ENCODE data around the gene TTC39A.
A peak's percentile ranks its signal among the peaks of the same experiment; 100 is the strongest.
"Not testable (repeated sequence)": the region's sequence is repeated elsewhere in the genome, so short reads cannot be mapped to it uniquely, and the experiment has no call there.

The TTC39A gene

DNA sequence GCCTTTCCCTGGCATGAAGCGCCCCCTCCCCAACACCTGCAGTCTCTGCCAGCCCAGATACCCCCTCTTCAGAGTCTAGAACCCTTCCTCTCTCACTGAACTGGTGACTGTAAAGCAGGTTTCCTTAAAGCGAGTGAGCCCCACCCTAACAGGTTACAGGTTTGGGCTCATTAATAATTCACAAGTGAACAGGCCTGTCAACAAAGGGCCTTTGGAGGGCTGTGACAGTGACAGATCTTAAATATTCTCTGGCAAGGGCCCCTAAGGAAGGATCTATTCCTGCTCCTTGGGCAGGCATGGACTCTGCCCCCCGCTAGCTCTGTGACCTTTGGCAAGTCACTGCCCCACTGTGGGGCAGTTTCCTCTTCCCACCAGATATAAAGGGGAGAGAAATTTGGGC is 5.6 kb upstream of the TTC39A start:
- DNase-seq: no peak

GRCh38 chr1:51331206-51332100 is 1.1 kb upstream of the TTC39A start:
- DNase-seq: peak; percentile 45

DNA sequence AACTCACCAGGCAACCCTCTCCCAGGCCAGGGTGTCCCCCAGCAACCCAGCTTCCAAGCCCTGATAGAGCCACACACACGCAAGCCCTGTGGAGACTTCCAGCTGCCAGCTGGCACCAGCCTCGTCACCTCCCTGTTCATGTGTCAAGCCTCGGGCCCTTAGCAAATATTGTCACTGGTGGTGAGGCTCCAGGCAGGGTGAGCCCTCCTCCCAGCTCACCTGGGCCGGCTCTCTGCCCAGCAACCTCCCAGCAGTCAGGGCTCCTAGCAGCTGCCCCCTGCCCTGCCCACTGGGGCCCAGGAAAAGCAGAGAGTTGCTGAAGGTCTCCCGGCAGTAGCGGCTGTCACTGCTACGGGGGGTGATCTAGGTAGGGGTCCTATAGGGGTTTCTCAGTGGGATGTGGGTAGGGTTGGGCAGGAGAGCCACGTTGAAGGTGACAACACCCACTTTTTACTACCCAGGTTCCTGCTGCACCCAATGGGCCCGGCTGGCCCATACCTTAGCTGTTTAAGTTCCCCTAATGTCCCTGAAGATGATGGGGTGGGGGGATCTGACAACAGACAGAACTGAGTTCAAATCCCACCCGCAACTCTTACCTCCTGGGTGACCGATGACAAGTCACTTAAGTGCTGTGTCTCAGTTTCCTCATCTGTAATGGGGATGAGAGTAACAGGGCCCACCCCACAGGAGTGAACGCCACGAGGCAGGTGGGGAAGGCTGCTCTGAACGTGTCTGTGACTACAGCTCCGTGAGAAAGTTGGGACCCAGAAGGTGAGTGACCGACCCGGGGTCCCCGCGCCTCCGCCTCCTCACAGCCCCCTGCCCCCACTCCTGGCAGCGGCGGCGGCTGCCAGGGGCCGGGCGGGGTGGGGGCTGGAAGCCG is 678 bp downstream of the TTC39A start:
- no peak for DNase-seq

- no peak for DNase-seq
Measured at GRCh38 chr1:51328926-51329325, 1.4 kb downstream of the TTC39A start.

- DNase-seq: peak; percentile 41
Measured at GRCh38 chr1:51328279-51328678, 2.1 kb downstream of the TTC39A start.

DNA sequence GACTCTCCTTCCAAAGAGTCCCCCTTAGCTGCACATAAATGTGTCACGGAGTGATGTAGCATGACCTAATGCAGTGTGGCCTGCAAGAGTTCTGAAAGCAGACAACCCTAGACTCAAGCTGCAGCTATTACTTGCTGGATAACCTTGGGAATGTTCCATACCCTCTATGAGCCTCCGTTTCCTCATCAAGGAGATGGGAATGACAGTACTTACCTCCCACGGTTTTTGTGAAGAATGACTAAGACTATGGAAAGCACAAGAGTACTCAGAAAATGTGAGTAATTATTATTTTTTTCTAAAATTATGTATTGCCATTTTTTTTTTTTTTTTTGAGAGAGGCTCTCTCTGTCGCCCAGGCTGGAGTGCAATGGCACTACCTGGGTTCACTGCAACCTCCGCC is 3.0 kb downstream of the TTC39A start:
- peak; percentile 29 for DNase-seq

DNA sequence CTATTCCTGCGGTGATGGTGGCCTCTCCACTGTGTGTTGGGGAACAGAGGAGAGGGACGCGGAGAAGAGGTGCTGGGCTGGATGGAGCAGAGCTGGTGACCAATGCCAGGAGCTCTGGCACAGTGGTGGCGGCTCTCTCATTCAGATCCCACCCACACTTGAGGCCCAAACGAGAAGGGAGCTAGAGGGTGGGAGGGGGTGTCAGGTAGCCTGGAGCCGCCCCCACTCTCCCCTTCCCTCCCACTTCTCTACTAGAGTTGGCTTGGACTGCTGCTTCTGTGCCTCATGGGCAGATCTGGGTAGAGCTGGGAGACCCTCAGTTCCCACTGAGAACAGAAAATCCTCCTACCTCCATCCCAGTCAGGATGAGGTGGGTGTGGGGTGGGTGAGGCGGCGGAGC is 3.5 kb downstream of the TTC39A start:
- DNase-seq: no peak

- no peak for DNase-seq
Measured at GRCh38 chr1:51325878-51326755, 4.2 kb downstream of the TTC39A start.

GRCh38 chr1:51325391-51325790 is 5.0 kb downstream of the TTC39A start:
- DNase-seq: no peak

- DNase-seq: not testable (repeated sequence)
Measured at GRCh38 chr1:51325011-51325385, 5.4 kb downstream of the TTC39A start.

DNA sequence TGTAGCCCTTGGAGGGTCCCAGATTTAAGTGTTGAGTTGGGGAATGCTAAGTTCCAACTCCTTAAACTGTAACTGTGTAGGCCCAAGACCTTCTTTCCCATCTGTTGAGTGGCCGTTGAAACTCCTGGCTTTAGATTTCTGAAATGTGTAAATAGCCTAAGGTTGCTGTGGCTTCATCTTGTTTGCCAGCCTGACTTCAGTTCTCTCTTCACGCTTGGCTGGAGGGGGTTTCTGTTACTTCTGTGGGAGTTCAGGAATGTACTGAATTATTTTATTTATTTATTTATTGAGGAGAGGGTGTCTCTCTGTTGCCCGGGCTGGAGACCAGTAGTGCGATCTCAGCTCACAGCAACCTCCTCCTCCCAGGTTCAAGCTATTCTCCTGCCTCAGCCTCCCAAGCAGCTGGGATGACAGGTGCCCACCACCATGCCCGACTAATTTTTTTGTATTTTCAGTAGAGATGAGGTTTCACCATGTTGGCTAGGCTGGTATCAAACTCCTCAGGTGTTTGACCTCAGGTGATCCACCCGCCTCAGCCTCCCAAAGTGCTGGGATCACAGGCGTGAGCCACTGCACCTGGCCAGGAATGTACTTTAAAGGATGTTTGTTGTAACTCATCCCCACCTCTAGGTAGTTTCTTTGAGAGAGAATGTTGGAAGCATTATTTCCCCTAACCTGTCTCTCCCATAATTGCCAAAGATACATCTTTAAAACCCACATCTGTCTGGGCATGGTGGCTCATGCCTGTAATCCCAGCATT is 5.9 kb downstream of the TTC39A start:
- DNase-seq: no peak

DNA sequence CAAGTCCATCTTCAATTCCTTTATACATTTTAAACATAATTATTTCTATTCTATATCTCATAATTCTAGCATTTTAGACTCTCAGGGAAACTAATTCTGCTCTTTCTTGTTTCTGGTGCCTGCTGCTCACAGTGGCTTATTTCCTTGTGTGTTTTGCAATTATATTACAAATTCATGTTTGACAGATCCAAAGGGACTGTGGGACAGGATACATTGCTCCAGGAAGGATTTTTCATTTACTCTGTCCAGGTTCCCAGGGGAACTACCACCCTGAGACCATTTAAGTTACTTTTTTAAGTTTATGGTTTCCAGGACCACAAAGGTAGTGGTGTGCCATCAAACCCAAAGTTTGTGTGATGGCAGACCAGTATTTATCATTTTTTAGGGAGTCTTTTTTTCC is 6.6 kb downstream of the TTC39A start:
- DNase-seq: no peak

GRCh38 chr1:51322417-51323101 is 7.8 kb downstream of the TTC39A start:
- DNase-seq: no peak

GRCh38 chr1:51321924-51322280 is 8.5 kb downstream of the TTC39A start:
- DNase-seq: no peak

- DNase-seq: no peak
Measured at GRCh38 chr1:51320967-51321923, 9.1 kb downstream of the TTC39A start.

DNA sequence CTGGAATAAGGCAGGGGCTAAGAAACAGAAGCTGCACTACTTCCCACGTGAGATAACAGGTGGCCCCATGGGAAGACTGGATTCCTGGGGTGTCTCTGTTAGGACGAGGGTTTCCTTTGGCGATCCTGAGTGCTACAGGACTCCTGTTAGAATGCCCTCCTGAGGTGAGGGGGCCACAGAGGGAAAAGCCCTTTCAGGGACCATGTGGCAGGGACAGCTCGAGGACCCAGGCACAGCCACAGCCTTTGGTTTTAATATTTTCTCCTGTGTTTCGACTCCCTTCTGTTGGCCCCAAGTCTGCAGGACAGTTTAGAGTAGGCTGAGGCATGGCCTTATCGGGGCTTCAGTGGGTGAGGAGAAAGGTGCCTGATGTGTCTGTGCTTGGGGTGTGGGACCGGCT is 12.6 kb downstream of the TTC39A start:
- no peak for DNase-seq

DNA sequence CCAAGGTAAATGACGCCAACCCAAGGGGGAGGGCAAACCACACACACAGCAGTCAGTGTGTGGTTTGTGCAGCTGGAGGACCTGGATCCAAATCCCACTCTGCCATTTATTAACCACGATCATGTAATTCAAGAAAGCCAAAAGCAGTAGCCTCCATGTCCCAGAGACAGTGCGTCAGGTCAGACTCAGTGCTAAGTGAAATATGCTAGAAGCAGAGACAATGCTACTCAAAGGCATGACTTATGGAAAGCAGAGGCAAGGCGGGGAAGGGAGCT is 13.6 kb downstream of the TTC39A start:
- no peak for DNase-seq

- no peak for DNase-seq
Measured at GRCh38 chr1:51316113-51316845, 14.1 kb downstream of the TTC39A start.

- DNase-seq: no peak
Measured at GRCh38 chr1:51314974-51315373, 15.4 kb downstream of the TTC39A start.

All from fibroblast of skin of right quadriceps (primary cell).